NCI-H2171 treated with DMSO at 0.1 percent for 48 hours (cell line): ENCODE results near the gene CDV3.

Experiments used
- DNase-seq: peaks from one replicate; lab custom pipeline; 2025; lab: John Stamatoyannopoulos, UW

CDV3 gene

GRCh38 chr3:133606342-133606741 lies 32.9 kb downstream of the CDV3 start:
- DNase-seq: no peak

DNA sequence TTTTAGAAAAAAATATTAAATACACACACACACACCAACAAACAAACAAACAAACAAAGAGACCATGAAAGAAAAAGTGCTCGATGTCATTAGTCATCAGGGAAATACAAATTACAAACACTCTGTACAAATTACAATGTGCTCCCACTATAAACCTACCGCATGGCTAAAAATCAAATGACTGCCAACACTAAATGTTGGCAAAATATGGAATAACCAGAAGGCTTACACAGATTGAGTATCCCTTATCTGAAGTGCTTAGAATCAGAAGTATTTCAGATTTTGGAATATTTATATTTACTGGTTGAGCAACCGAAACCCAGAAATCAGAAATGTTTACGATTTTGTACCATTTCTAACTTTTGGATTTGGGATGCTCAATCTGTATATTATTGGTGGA lies 33.4 kb downstream of the CDV3 start:
- DNase-seq: no peak

GRCh38 chr3:133607816-133608215 lies 34.3 kb downstream of the CDV3 start:
- no peak for DNase-seq

DNA sequence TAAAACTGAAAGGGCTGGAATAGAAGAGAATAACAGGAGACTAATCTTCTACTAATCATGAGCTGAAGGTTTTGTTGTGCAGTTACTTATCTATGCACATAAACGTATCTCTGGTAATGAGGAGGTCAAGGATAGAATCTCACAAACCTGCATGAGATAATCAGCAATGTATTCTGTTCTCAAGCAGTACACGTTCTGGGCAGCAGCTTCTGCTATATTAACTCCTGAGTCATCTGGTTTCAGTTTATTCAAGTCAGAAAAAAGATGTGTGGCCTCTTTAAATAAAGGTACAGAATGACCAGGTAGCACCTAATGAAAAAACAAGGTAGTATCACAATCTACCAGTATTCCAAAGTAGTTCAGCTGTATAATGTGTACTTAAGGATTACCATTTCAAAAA lies 34.9 kb downstream of the CDV3 start:
- DNase-seq: no peak

DNA sequence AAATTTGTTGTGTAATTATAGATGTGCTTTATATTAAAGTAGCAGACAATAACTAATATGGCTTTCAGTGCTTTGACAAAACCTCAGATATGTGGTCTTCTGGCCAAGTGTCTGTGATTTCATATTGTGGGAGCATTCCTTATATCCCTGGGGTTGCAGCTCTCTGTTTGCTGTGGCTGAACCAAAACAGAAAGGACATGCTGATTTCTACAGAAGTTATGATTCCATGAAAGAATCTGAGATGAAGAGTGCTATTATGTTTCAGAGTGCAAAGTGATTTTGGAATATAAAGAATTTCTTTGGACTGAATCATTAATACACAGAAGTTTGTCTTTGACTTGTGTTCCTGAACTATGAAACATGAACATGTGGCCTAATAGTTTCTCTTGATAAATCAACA lies 36.5 kb downstream of the CDV3 start:
- no peak for DNase-seq

DNA sequence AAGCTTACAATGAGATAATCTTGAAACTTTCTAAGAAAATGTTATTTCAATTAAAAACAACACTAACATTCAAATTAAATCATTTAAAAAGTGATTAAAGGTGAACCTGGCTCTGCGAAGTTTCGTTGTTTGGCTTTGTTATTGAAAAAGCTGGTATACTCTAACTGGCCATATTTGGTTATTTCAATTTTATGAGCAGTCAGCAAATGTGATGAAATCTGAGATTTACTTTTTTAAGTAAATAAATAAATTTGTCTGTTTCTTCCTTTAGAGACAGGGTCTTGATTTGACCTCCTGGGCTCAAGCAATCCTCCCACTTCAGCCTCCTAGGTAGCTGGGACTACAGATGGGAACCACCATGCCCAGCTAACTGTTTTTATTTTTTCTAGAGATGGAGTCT lies 38.0 kb downstream of the CDV3 start:
- no peak for DNase-seq

- DNase-seq: no peak
These were observed 46.7 kb downstream of the CDV3 start for GRCh38 chr3:133620066-133620784.

DNA sequence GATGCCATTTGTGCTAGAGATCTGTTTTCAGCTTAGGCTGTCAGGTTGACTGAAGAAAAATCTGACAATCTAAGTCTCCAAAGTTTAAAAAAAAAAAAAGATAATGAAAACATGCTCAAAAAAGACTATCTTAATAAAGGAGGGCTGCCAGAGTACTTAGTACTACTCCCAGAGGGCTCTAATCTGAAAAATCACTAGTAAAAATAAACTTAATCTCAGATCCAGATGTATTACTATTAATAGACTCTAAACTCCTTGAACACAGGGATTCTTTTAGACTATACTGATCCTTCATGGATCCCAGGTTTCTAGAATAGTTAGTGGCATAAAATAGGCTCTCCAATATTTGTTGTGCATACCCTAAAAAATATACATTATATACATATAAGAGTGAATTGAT lies 54.3 kb downstream of the CDV3 start:
- DNase-seq: no peak

- DNase-seq: no peak
These were observed 55.7 kb downstream of the CDV3 start for GRCh38 chr3:133629146-133629545.

DNA sequence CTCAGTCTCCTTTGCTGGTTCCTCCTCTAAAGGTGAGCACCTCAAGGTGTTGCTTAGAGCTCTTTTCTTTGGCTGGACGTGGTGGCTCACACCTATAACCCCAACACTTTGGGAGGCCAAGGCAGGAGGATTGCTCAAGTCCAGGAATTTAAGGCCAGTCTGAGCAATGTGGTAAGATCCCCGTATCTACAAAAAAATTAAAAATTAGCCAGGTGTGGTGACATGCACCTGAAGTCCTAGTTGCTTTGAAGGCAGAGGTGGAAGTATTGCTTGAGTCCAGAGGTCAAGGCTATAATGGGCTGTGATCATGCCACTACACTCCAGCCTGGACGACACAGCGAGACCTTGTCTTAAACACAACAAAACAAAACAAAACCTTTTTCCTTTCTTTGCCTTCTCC lies 60.0 kb downstream of the CDV3 start:
- no peak for DNase-seq
